ENCODE measurements around the gene GMDS. TPM values are rescaled to one million over a fixed set of nuclear protein-coding genes. Genes with fewer than 3 reads are reported as not detected.

Gene GMDS
- polyA plus RNA-seq, 4 donors: 29.7 to 80.9 (median 73.4) TPM

DNA sequence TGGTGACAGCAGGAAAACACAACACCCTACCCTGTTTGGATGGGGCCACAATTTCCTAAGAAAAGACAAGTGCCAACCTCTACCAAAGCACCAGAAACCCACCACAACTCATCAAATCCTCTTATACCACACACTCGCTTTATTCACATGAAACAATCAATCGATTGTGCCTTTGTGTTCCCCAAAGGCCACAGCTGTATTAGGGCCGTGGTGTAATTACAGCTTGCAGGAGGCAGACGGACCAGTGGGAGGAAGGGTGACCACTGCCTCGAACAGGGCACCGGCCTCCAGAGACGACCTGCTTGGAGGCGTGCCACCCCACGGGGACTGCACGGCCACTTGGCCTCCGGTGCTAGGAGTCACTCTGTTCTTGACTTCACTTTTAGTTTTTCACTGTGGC lies 371.6 kb downstream of the GMDS start:
- no peak for DNase-seq (ENCODE audit: low read depth in 4 of 4, low spot score in 3 of 4)

DNA sequence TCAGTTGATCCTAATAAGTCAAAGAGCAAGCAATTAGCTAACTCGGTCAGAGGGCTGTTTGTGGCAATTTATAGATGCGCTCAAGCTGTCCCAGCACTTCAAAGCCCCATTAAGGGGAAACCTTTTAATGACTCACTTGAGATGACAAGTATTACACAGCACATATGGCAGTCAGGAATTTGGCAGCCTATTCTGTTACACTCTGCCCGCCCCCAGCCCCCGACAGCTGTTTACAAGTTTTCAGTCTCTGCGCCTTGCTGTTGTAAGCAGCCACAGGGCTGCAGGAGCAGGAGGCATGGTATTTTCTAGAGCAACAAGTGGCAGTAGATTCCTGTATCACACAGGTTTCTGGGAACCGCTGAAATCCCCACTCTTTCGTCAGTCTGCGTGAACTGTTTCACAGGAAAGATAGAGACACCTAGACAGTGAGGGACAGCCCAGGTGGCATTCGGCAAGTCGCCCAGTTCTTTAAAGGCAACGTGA lies 372.7 kb downstream of the GMDS start:
- DNase-seq (ENCODE audit: low read depth in 4 of 4, low spot score in 3 of 4): peak in 2 of 4 donors; percentile 70 to 78

DNA sequence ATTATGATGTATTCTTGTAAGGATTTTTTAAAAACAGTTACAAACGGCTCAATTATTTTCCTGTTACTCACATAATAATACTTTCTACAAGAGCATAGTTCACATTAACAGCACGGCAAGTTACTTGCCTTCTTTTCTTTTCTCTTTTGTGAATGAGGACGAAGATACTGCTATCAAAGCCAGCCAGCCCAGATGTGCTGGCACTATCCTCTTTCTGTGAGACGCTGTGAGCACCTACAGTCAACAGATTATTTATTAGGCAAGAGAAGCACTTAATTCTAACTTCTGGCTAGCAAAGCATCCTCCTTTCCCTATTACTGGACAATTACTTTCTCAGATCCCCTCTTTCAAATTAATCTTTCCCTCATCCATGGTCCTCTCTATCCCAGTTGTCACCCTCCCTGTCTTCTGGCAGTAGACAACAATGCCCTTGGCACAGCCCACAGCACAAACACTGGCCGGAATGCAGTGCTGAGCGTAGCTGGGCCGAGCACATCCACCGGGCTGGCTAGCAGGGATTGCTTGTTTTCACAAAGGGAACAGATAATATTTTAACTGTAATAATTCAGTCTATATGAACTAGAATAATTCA lies 373.6 kb downstream of the GMDS start:
- no peak for DNase-seq (ENCODE audit: low read depth in 4 of 4, low spot score in 3 of 4)

DNA sequence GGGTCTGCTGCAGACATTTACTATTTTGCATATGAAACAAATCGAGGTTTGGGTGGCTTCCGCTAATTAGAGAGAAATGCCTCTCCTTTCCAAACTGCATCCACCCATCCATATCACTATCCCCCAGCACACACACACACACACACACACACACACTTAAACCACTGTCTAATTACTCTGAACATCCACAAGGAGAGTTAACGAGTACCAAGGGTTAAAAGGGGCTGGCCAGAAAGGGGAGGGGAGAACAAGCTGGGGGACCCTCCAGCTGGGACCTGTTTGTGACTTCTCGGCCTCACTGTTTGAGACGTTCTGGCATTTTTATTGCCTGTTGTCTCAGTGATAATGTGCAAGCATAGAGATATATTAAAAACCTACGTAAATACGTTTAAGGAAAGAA lies 374.5 kb downstream of the GMDS start:
- DNase-seq (ENCODE audit: low read depth in 4 of 4, low spot score in 3 of 4): no peak

DNA sequence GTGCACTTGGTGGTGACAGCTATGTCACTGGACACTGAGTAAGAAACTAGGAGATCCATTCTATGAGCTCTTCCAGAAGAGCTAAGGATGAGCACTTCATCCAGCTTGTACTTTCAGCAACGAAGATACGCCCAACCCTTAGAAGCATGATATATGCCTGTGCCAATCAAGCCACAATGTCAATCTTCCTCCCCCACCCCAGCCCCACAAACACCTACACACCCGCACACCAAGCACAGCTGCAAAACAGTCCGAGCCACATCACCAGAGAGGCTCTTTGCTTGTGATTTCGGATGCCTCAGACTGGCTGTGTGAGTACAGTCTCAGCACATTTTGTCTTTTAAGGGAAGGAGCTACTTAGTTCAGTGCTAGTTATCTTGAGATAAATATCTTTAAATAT lies 375.2 kb downstream of the GMDS start:
- DNase-seq (ENCODE audit: low read depth in 4 of 4, low spot score in 3 of 4): no peak

DNA sequence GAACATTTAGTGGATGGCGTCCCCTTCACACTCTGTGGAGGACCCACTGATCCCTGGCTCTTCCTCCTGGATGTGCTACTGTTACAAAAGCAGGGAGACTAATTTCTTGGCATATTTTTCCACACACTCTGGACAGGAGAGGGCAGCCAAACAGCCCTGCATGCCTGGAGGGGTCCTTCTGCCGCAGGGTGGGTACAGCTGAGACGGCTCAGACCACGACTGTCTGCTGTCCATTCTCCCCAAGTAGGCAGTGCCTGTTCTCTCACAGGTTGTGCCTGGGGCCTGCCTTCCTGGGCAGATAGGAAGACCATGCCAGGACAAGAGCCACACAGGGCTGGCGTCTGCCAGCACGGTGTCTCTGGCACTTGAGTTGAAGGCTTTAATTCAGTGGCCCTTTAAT lies 375.6 kb downstream of the GMDS start:
- no peak for DNase-seq (ENCODE audit: low read depth in 4 of 4, low spot score in 3 of 4)

DNA sequence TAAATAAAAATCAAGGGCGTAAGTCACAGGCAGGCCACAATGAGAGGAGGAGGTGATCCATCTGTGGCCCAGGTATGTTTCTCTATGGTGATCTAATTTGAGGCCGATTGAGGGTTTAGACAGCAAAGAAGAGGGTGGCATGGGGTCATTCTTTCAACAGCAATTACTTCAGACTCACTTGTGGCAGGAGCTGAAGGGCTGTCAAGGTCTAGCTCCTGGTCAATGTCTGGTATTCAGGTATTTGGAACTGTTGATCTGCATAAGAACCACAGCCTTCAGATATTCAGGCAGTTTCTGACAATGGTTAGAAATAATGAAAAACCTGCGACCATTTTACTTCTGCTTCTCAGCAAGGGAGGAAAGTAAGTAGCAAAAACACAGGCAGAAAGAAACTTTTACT lies 376.1 kb downstream of the GMDS start:
- DNase-seq (ENCODE audit: low read depth in 4 of 4, low spot score in 3 of 4): no peak

DNA sequence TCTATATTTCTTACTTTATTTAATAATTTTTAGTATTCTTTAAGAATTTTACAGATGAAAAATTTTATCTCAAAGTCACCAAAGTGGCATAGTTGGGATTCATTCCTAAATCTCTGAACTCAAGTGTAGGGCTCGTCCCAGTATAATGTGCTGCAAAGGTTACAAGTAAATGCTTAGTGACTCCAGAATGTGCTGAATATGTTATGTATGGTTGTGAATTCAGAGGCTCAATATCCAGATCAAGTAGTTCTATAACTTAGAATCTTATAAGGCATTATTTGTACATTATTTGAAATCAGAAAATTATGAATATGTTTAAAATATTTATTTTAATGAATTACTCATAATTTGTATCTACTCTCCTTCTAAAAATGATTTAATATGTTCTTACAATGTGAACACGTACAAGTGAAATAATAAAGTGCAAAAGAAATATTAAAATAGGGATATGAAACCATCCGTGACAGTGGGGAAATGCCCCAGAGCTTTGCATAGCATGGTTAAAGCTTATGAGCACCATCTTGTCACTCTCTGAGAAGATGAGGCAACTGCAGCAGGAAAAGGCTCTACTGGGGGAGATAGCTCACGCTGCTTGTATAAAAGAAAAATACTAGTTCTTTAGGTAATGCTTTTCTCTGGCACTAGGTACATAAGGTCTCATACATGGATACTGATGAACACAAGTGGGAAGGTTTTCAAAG lies 376.7 kb downstream of the GMDS start:
- no peak for DNase-seq (ENCODE audit: low read depth in 4 of 4, low spot score in 3 of 4)

DNA sequence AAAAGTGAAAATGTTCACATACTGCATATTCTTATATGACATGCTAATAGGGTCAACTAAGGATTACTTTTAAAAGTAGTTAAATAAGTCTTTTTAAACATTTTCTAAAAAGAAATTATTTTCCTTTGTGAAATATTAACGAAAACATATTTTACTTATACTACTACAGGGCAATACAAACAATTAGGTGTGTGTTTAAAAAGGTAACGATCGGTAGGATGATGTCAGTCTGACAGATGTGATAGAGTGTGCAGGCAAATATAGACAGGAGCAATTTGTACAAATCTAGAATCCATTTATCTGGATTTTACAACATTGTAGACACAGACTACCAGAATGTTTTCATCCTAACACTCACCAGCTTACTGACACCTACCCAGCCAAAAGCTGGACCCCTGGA lies 378.2 kb downstream of the GMDS start:
- no peak for DNase-seq (ENCODE audit: low read depth in 4 of 4, low spot score in 3 of 4)

DNA sequence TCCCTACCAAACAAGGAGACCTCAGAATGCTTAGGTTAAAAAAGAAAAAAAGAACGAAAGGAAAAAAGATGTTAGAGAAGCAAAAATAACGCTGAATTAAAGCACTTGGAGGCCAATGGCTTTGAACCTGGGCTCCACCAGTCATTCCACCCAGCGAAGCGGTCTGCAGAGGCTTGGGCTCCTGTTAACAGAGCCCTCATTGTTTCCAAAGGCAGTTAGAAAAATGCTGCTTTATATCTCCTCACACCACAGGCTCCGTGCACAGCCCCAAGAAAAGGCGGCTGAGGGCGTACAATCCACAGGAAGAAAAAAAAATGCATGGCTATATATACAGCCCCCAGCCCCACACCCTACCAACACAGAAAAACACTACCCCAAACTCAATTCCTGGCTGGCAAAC lies 379.8 kb downstream of the GMDS start:
- no peak for DNase-seq (ENCODE audit: low read depth in 4 of 4, low spot score in 3 of 4)

DNA sequence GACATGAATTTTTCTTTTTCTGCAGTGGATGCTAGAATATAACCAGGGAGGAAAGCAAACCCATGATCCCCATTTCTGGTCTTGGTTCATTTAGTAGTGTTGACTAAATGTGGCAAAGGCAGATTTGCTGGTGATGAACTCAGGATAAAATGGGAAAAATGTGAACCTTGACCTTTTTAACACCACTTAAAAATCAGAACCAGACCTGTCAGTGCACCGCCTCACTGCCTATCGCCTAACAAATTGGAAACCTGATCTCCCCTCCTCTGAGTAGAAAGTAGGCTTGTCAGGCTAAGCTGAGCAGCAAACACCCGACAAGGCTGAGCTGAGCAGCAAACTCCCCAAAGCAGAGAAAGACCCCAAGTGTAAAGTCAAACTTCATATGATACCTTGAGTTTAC lies 380.9 kb downstream of the GMDS start:
- no peak for DNase-seq (ENCODE audit: low read depth in 4 of 4, low spot score in 3 of 4)

DNA sequence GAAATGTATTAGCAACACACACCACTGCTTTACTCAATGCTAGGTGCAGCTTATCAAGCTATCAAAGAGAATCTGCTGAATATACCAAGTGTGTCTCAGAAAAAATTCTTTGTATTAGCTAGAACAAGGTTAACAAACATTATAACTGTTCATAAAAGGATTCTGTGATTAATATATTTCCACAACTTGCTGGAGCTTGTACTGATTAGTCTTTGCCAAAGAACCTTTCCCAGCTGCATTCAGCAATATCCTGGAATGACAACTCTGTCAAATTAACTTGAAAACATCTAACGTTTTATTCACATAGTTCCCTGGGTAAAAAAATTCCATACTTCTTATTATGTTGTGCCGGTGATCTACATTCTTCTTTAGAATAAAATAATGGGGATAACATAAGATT lies 383.0 kb downstream of the GMDS start:
- DNase-seq (ENCODE audit: low read depth in 4 of 4, low spot score in 3 of 4): no peak

DNA sequence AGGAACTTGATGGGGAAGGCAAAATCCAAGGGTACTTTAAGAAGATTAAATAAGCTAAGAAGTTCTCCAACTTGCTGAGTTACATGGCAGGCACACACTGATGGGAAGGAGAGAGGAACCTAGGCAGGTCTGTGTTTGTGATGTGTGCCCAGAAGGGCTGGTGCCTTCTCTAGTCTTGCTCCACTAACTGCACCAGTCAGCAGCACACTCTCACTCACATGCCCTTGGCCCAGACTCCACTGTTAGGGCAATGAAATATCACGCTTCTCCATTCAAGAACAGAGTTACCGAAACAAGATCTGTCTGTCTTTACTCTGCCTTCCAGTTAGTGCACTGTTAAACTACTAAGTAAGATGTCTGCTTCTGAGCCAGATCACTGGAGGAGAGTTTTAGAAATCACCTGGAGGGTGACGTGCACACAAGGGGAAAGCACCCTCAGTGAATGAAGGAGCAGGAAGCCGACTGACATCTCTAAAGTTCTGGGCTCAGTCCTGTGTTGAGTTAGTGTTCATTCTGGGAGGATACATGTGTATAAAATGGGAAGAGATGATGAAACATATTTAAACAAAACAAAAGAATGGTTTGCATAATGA lies 384.6 kb downstream of the GMDS start:
- no peak for DNase-seq (ENCODE audit: low read depth in 4 of 4, low spot score in 3 of 4)

DNA sequence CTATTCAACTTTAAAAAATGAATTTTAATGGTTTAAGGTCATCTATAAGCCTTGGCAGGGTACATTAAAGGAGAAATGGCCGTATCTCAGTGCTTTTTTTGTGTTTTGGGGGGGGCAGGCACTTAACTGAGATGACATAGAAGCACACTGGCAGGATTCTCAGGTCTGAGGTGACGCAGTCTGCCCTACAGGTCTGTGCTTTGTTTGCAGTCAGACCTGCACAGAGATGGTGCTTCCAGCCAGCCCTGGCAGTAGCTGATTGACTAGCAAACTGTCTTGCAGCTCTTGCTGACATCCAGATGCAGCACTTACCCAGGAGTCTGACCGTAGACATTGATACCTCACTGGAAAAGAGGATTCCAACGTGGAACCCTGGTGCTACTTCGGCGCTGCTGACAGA lies 386.5 kb downstream of the GMDS start:
- DNase-seq (ENCODE audit: low read depth in 4 of 4, low spot score in 3 of 4): no peak

DNA sequence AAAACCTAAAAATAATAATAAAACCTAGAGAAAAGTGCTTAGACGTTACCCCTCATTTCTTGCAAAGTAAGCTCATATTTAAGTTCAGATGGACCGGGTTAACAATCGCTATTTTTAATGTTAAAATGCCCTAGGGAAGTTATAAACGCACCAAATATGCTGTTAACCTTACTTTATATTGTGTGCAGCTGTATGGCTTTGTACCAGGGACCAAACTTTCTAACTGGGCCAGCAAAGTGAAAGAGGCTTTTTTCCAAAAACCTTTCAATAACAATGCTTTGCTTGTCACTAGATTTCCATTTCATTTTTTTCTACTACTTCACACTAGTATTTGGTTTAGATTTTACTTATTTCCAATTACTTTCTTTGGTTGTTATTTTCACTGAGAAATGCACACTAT lies 387.2 kb downstream of the GMDS start:
- DNase-seq (ENCODE audit: low read depth in 4 of 4, low spot score in 3 of 4): no peak

DNA sequence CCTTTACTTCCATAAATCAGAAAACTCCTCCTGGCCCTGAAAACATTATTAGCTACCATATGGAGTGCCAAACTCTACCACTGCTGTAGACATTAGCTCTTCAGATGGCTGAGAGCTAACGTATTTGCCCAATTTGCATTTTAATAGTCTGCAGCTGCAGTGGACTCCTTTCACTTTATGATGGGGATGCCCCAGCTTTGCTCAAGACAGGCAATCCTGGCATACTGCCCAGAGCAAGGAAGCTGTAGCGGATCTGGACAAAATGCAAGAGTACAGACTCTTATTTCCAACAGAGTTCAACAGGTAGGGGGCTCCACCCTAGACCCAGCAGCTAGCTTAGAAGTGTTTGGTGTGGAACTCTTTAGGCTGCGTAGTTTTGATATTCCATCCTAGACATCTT lies 389.0 kb downstream of the GMDS start:
- DNase-seq (ENCODE audit: low read depth in 4 of 4, low spot score in 3 of 4): no peak

DNA sequence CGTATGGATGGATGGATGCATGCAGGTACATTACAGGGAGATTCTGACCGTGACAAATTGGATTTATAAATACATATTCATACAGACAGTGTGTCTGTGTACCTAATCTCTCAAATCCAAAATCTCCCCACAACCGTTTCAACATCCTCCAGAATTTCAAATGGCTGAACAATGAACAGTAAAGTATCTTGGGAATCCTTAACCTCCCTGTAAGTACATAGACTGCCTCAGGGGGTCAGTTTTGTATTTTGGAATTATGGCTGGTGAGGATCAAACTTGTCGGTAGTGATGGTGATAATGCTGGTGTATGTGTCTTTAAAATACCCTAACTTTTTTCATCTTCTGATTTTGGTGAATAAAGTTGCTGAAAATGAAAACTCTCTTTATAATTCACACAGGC lies 389.5 kb downstream of the GMDS start:
- no peak for DNase-seq (ENCODE audit: low read depth in 4 of 4, low spot score in 3 of 4)

DNA sequence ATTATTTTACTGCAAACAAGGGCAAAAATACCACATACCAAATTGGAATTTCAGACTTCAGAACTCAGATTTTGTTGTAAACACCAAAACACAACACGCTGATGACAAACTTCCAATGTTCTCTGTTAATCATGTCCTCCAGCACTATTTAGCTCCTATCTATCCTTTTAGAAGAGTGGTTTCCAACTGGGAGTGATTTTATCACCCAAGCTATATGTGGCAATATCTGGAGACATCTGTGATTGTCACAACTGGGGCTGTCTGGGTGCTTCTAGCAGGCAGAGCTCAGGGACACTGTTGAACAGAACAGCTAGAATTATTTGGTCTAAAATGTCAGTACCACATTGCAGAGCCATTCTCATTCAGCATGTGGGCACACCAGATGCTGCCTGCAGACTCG lies 391.1 kb downstream of the GMDS start:
- no peak for DNase-seq (ENCODE audit: low read depth in 4 of 4, low spot score in 3 of 4)

DNA sequence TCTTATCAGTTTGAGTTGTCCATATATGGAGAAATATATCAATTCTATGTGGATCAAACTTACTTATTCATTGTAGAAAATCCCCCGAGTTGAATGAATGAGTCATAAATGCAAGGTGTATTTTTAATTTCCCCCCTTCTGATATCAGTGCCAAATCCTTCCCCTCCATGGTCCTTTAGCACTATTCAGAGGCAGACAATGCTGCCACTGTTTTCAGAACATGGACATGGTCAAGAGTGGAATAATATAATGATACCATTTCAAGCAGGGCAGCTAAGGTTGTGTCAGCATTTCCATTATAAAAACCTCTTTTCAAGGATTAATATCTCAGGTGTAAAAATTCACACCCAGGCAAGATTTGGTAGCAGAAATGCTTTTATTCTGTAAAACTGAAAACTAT lies 391.6 kb downstream of the GMDS start:
- no peak for DNase-seq (ENCODE audit: low read depth in 4 of 4, low spot score in 3 of 4)

DNA sequence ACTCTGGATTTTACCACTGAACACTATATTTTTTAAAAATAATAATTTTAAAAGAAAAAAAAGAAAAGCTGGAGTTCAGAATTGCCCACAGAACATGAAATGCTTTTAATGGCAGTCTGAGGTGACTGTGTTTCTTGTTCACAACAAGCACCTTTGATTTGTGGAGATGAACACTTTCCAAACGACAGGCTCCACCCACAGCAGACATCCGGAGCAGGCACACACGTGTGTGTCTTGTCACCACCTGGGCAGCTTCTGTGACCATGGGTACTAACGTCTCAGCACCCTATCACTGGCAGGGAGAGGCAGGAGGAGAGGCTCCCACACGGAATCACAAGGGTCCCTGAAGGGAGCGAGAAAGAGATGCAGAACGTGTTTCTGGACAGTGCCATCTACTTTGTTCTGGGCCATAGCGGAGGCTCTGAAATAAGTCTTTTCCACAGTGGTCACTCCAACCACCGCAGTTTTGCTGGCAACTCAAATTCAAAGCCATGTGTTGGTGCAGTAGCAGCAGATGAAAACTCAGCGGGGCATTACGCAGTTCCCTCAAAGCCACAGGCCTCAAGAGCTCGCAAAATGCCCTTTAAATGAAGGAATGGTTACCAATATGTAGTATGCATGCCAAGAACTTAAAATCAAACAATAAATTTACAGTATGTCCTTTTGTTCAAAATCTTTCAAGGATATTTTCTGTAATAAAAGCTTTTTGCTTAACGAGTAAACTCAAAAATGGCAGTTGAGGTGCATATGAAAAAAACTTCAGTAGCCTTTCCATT lies 393.5 kb downstream of the GMDS start:
- DNase-seq (ENCODE audit: low read depth in 4 of 4, low spot score in 3 of 4): no peak

DNA sequence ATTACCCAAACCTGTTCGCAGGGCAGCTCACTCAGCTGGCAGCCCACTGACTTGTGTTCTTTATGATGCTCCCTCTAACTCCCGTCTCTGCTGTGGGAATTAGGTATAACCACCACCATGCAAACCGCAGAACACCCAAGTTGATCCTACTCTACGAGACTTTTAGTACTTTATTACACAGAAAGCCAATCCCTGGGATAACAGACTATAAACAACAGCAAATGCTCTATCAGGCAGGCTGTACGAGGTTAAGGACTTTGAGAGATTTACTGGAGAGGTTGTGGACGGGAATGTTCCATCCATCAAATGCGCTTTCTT lies 394.6 kb downstream of the GMDS start:
- DNase-seq (ENCODE audit: low read depth in 4 of 4, low spot score in 3 of 4): no peak

Measured in left renal pelvis (tissue), 4 donors.